HG03103 (cell line): ENCODE data around the gene ANKMY1.

ENCODE experiments used
- ATAC-seq: cut with Tn5 transposase; IDR thresholded peaks from one replicate; pipeline ENCODE4 v1.9.1; 2021; ENCODE audit warnings: low read depth; ENCODE audit not compliant: unreplicated experiment

The ANKMY1 gene

DNA sequence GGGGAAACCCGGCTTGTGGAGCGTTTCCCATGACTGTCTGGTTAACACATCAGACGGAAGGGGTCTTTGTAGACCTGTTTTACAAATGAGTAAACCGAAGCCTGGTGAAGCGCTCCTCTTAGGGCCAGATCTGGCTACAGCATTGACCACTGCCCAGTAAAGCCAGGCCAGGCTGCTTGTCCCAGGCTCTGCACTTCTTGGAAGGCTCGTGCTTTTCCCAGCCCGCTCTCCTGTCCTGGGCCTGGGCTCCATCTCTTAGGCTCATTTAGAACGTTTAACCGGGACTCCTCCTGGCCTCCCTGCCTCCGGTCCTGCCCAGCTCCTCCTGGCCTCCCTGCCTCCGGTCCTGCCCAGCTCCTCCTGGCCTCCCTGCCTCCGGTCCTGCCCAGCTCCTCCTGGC is 117.5 kb downstream of the ANKMY1 start:
- no peak for ATAC-seq

DNA sequence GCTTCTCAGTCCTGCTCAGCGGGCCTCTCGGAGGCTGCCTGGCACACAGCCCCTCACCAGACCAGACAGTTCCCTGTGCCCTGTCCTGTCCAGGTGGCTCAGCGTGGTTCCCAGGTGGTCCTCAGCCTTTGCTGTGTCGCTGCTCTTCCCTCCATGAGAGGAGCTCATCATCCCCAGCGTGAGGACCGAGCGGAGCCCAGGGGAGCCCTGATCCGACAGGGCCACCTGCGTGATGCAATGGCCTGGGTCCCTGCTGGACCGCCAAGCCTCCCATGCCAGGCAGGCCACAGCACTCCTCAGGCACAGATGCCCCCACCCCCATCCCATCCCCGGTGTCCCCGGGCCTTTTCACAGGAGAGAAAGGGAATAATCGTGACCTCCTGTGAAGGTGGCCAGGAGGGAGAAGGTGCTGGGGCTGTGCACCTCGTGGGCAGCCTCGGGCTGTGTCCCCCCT is 118.1 kb downstream of the ANKMY1 start:
- no peak for ATAC-seq

DNA sequence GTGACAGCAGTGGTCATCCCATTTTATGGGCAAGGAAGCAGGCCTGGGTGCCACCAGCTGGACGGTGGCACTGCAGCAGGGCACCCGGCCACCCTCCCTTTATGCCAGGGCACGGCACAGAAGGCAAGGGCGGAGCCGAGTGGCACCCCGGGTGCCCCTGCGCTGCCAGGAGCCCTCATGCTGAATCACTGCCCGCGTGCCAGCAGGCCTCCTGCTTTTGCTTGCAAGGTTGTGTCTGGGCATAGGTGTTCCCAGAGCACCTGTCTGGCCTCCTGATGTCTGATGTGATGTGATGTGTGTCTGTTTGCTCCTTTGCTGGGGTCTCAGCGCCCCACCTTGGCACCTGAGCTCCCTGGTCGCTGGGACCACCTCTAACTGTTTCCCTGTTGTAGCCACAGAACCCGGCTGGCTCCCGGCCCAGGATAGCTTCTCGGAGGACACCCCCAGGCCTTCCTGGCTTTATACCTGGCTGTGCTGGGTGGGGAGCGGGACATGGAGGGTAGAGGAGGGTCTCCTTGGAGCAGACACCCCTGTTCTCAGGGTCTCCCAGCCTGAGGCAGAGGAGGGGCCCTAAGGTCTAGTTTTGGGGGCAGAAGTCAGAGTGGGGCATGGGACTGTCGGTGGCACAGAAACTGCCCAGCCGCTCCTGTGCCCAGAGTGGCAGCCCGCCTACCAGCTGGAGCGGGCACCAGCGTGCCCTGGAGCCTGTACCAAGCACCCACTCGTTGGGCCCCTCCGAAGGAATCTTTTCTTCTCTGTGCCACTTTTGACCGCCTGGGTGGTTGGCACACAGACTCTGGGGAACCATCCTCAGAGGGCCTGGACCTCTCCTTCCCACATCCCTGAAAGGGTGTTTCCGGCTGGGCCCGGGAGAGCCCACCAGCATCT is 118.7 kb downstream of the ANKMY1 start:
- no peak for ATAC-seq

DNA sequence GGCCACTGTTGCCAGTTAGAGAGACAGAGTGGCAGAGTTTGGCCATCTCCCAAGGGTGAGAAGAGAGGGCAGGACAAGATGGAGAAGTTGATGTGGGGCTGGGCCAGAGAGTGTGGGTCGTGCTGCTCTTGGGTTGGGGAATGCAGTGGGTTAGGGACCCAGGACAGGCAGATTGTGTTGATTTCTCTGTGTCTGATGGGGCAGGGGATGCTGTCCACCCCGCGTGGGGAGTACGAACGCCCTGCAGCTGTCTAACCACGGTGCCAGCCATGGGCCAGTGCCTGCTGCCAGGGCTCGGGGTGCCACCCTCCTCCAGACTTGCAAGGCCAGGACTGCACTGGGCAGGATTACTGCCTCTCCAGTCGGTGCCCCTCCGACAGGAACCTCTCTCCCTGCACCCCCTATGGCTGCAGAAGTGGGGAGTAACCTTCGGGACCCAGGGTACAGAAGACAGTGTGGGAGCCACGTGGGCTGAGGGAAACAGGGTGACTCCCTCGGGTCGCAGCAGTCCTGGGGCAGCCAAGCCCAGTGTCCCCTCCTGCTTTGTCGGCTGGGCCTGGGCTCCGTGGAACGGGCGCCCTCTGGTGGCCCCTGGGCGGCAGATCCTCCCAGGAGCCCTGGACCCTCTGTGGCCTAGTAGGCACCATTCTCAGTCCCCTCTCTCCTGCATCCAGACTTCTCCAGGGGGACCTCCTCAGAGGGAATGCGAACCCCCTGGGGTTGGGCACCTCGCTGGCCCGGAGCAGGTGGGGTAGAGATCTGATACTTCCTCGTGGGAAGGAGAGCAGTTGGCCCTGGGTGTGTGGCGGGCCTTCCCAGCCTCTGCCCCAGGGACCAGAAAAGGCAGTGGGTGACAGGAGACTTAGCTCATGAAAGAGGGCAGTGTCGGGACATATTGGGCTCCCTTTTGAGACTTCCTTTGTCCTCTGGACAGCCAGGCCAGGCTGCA is 119.7 kb downstream of the ANKMY1 start:
- ATAC-seq = no peak

DNA sequence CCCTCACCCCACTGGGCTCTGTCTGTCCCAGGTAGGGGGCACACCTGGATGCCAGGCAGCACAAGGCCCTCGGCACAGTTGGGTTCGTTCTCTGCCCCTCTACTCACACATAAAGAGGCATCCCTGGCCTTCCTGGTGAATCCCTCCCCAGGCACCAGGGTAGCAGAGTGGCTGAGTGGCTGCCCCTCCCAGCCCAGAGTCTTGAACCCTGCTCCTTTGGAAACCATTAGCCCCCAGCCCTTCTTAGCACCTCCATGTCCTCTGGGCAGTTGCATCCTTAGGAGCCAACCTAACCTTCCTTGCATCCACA is 120.3 kb downstream of the ANKMY1 start:
- ATAC-seq = no peak

DNA sequence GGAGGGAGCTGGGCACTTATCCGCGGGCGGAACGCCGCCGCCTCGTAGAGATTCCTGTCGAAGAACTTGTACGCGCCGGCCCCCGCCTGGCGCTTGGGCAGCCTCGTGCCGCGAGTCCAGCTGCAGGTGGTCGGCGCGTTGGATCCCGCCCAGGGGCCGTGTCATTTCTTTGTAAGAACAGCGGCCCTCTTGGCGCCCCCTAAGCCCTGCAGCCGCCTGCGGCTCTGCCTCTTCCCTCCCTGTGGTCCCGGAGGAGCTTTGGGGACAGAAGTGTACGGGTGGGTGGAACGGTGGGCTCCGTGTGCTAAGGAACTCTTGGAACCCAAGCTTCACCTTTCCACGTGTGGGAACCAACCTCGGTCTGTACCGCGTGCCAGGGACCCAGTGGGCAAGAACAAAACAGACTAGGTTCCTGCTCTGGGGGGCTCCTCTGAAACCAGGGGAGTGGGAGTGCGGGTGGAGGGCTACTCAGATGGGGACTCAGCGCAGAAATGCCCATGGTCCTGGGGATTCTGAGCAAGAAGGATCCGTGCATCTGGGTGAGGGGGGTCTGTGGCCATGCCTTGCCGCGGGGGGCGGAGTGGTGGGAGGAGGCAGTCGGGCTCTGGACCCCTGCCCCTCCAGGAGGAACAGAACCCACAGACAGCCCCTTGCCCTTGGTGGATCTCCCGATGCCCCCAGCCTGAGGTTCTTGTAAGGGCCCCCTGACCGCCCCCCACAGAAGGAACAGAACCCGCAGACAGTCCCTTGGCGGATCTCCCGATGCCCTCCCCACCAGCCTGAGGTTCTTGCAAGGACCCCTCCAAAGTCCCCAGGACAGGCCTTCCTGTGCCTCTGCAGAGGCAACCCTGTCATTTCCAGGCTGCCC is 120.9 kb downstream of the ANKMY1 start:
- ATAC-seq = no peak

DNA sequence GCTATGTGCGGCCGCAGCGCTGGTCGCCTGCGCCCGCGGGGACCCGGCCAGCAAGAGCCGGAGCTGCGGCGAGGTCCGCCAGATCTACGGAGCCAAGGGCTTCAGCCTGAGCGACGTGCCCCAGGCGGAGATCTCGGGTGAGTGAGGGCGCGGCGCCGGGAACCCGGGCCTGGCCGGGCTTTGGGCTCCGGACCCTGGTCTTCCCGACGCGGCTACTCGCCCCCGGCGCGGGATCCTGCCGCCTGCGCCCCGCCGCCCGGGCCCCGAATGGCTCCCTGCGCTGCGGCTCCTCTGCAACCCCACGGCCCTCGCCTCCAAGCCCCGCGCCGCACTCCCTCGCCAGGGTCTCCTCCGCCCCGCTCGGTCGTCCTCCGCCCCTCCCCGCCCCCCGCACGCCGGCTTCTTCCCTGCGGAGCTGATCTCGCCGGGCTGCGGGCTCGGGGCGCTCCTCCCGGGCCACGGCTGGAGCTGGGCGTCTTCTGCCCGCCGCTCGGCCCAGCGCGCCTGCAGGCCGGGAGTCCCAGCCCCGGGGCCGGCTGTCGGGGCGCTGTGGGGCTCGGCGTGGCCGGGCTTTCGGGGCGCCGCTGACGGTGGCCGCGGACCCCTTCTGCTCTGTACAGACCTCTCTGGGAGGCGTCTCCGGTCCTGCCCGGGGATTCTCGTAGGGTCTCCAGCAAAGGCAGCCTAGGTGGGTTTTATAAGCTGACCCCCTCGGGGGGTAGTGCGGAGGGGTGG is 121.7 kb downstream of the ANKMY1 start:
- no peak for ATAC-seq

DNA sequence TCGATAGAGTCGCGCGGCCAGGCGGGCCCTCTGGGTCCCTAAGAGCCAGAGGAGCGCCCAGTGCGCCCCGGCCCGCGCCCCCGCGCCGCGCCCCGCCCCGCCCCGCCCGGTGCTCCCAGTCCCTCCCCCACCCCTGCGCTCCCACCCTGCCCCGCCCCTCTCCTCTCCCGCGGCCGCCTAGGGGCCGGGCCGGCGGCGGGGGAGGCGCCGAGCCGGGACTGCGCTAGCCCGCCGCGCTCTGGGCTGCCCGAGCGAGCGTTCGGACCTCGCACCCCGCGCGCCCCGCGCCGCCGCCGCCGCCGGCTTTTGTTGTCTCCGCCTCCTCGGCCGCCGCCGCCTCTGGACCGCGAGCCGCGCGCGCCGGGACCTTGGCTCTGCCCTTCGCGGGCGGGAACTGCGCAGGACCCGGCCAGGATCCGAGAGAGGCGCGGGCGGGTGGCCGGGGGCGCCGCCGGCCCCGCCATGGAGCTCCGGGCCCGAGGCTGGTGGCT is 122.3 kb downstream of the ANKMY1 start, which contains the start of gene GPC1:
Gene GPC1 (plus strand): TSS at position 207 of the 491 bp plus-strand sequence. CDS start 256 bp downstream, at position 463.
- ATAC-seq = no peak

DNA sequence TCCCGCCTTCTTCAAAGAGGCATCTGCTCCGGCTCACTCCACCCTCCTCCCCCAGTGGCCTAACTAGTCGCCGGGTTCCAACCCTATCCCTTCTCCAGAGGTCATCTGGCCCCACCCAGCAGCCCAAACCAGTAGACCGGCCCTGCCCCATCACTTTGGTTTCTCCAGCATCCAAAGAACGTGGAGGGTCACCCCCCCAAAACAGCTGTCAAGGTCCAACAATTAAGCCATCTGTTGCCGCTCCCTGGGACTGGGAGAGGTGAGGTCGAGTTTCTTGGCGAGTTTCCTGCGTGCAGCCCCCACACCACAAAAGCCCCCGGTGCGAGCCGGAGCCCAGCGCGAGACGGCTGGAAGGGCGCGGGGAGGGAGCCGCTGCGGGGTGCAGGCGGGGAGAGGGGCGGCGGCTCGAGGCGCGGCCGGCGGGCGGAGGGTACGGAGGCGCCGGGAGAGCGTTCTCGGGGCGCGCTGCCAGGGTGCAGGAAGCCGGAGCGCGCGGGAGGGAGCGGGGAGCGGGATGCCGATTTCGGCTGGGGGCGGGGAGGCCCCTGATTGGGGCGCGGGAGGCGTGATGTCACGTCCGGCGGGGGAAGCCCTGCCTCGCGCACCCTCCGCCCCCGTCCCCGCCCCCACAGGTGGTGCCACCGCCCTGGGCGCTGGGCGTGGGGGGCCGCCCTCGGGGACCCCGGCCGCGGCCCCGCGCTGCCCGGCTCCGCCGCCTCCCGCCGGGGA is 122.9 kb downstream of the ANKMY1 start:
- no peak for ATAC-seq

DNA sequence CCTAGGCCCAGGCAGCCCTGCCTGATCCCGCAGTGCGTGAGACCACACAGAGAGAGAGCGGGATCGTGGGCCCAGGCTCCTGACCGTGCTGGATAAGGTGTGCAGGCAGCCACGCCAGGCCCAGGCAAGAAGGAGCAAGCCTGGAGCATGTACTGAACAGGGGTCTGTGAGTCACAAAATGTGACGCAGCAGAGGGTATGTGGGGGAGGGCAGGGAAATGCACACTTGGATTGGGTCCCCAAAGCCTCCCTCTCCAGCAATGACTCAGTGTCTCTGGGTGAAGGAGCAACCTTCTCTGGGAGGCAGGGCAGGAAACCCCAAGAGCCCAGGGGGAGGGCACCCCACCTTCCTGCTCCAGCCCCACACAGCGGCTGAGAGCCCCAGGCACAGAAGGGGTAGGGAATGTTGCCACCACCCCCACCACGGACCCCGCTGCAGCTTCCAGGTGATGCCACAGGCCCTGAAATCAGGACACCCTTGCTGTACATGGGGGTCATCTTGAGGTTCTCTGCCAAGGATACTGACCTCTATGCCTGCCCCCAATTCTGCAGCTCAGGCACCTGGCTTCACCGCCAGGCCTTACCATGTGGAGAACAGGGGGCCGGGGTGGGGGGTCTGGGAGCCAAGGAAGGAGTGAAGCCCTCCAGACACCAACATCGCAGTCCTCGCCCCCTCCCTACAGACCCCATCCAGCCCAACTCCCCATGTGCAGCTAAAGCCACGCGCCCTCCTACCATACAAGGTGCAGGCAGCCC is 123.6 kb downstream of the ANKMY1 start:
- no peak for ATAC-seq

DNA sequence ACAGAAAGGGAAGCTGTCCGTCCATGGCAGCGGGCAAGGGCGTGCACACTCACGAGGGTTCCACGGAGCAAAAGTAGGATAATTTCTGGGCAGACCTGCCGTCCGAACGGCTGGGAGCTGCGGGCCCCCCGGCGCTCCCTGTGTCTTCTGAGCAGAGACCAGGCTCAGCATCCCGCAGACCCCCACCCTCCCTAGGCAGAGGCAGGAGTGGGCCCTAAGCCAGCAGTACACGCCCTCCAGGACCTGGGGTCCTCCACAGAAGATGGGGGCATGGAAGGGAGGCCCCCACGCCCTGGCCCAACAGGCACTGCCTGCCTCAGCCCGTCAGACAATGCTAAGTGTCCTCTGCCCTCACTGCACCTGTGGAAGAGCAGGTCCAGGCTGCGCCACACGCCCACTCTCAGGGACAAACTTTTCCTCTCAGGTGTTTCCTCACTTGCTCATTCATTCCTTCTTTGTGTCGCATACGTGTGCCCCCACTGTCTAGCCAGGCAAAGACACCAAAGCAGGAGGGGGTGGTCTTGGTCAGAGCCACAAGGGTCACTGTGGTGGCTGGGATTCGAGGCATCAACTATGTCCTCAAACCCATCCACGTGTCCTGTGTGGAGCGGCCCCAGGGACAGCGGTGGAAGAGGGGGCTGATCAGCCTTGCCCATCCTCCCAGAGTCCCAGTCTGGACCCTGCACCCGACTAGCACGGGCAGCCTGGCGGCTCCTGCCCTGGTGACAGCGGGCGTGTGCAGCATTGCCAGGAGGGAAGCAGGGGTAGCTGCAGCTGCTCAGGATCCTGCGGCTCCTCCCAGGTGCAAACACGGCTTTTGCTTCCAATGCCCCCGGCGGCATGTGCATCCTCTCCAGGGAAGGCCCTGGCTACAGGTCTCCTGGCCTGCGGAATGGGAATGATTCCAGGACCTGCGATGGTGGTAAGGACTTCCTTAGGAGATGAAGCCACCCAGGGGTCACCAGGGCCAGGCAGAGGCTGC is 124.7 kb downstream of the ANKMY1 start:
- ATAC-seq = no peak

DNA sequence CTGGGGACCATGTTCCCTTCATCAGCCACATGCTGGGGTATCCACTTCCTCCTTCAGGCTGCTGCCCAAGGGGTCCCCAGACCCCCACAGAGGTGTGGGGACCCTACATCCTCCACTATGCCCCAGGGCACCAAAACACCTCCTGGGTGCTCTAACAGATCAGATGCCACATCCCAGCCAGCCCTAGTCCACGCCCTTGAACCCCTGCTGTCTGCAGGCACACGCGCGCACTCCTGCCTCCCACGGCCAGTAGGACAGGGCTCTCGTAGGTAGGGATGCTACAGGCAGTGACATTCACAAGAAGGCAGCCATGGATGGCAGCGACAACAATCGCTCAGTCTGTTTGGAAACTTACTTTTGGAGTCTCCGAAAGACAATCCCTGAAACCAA is 125.4 kb downstream of the ANKMY1 start:
- no peak for ATAC-seq

DNA sequence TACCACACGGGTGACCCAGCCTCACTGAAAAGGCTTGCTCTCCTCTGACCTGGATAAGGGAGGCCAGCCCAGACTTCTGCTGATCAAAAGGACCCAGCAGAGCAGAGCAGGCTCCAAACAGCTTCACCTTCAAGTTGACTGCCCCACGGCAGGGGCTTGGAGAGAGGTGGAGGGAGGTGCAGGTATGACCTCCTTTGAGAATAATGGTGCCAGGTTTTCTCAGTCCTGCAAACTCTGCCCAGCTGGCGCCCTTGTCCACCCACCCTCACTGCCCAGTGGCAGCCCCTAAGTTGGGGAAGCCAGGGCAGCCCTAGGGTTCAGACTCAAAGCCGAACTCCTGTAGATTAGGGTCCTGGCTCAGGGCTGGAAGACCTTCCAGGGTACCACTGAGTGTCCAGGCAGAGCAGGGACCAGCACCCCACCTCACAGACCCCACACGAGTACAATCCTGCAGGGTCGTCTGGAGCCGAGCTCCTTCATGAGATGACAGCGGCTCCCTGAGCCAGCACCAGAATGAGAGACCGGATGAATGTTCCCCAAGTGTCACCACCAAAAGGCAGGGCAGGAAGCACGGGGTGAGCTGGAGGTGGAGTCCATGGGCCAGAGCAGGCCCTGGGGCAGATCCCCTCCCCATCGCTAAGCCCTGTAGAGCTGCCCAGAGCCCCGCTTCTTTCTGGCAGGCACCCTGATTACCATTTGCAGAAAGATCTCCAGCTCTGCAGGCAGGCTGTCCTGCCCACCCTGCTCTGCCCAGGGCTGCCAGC is 125.9 kb downstream of the ANKMY1 start:
- no peak for ATAC-seq

DNA sequence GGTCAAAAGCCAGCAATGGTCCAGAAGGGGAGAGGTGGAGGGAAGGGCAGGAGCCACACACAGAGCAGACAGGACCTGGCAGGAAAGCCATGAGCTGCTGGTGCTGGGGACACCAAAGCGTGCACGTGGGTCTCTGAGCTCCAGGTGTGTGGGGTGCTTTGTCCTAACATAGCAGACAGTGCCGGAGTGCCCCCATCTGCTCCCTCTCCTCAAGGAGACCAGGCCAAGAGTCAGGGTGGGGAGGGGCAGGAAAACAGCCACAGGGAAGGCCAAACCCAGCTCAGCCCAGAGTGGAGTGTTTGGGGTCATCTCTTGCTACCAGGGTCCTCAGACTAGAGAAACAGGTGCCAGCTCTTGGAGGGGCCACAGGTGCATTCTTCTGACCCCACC is 126.5 kb downstream of the ANKMY1 start:
- no peak for ATAC-seq

DNA sequence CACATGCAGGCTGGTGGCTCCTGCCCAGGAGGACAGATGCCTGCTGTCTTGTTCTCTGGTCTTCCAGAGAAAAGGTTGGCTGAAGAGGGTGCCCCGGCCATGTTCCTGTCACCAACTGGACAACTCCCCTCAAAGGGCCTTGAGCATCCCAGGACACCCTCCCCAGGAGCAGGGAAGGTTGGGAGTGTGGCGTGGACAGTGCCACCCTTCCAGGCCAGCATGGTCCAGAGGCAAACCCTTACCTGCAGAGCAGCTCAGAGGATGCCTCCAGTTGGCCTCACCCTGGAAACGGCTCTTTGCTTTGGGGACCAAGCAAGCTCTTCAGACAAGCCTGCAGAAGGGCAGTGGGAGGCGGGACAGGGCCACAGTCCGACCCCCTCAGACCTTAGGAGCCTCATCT is 127.2 kb downstream of the ANKMY1 start:
- ATAC-seq = no peak

DNA sequence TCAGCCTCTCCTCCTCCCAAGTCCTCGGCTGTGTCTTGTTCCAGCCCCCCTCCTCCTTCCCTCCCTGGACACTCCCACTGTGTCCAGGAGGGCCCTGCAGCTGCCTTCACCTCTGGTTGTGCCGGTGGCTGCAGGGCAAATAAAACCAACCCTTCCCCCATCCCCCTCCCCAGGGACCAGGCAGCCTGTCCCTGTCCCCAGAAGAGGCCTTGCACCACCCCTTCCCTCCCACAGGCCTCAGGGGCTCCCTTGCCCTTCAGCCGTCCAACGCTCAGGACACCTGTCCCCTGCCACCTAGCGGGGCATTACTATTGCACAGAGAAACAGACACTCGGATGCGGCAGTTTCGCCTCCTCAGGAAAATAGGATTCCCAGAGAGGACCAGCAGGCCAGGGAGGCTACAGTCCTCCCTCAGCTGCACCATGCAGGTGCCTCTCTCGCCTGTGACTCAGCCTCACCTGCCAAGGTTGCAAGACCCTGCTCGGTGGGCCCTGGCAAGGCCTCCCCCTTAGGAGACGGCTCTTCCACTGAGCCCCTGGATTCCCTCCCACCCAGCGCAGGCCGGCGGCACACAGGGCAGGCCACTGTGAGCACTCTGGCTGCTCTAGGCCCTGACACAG is 127.8 kb downstream of the ANKMY1 start:
- no peak for ATAC-seq
